A549 treated with AZD9567 at 1 μM for 4 hours (cell line): ENCODE results near the gene PNMA8B. TPM values are rescaled to one million over a fixed set of nuclear protein-coding genes. Genes with fewer than 3 reads are reported as not detected.

Source experiments
- total RNA-seq: library from RNA; stranded (reverse); fragments of 200-300 nt; extraction: Qiagen RNA extraction; gene quantifications from 5 replicates; pipeline ENCODE4 v1.2.3, GENCODE V29; 2022; ENCODE audit not compliant: insufficient read depth

Gene PNMA8B, protein sequence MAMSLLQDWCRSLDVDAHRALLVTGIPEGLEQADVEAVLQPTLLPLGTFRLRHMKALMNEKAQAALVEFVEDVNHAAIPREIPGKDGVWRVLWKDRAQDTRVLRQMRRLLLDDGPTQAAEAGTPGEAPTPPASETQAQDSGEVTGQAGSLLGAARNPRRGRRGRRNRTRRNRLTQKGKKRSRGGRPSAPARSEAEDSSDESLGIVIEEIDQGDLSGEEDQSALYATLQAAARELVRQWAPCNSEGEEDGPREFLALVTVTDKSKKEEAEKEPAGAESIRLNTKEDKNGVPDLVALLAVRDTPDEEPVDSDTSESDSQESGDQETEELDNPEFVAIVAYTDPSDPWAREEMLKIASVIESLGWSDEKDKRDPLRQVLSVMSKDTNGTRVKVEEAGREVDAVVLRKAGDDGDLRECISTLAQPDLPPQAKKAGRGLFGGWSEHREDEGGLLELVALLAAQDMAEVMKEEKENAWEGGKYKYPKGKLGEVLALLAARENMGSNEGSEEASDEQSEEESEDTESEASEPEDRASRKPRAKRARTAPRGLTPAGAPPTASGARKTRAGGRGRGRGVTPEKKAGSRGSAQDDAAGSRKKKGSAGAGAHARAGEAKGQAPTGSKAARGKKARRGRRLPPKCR
- total RNA-seq = not detected in 5 replicates

DNA sequence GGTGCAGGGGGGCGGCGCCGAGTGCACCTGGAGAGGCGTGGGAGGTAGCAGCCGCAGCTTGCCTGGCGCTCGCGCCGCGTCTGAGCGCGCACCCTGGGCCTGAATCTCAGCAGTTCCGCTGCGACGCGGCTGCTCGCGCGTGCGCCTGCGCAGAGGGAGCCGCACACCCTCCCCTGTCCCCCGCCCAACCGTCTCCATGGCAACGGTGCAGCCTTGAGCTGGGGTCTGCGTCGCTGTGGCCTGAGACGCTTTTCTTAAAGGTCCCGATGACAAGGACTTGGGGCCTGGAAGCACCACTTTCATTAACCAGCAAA lies at the start of gene PNMA8B:
TSS of gene PNMA8B (minus strand) at position 82 of the 314 bp plus-strand sequence. CDS start 402 bp downstream, outside the sequence.

DNA sequence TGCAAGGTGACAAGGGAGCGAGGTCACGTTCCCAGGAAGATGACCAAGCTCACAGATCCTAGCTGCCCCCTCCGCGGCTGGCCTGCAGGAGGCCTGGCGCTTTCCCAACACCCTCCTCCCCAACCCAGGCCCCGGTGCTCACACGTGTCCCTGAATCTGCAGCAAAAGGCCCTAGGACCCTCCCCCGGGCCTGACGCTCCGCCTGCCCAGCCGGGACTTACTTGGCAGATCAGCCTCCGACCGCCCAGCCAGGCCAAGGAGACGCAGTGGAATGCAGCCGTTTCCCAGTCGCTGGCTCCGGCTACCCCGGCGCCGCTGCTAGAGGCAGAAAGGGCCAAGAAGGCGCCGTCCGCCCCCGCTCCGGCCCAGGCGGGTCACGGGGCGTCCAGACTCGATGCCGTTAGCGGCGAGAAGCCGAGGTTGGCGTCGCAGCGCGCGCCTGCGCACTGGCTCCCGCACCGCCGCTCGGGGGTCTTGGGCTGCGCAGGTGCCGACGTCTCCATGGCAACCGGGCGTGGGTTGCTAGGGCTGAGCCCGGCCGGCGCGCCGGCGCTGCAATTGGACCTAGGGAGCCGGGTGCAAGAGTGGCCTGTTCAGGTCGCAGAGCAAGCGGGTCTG lies 24.4 kb downstream of the PNMA8B start, which contains the start of gene PNMA8A:
TSS of gene PNMA8A (minus strand) at position 448 of the 618 bp plus-strand sequence. CDS start 528 bp downstream, outside the sequence.

Other genes starting within 250 kb of the PNMA8B start
- 0.02 to 0.05 TPM (median 0.03 TPM) in 3 of 5 replicates, not detected in the others for gene HIF3A, start 198.8 kb downstream of the PNMA8B start, total RNA-seq
- 74.4 to 85.4 TPM (median 80.8 TPM) in 5 replicates for gene PPP5C, start 148.8 kb downstream of the PNMA8B start, total RNA-seq
- gene CCDC8, start 82.3 kb downstream of the PNMA8B start, total RNA-seq = not detected in 5 replicates
- not detected in 5 replicates for gene PNMA8C, start 66.9 kb downstream of the PNMA8B start, total RNA-seq
- 6.4 to 9.7 TPM (median 8.7 TPM) in 5 replicates for gene PNMA8A, start 24.3 kb downstream of the PNMA8B start, total RNA-seq
- gene CALM3, start 105.5 kb upstream of the PNMA8B start, total RNA-seq = 230 to 253 TPM (median 235 TPM) in 5 replicates
- 0.03 to 0.06 TPM in 2 of 5 replicates, not detected in the others for gene PTGIR, start 129.2 kb upstream of the PNMA8B start, total RNA-seq
- gene GNG8, start 140.3 kb upstream of the PNMA8B start, total RNA-seq = not detected in 5 replicates
- 0.30 to 0.47 TPM (median 0.37 TPM) in 4 of 5 replicates, not detected in the other for gene DACT3, start 165.3 kb upstream of the PNMA8B start, total RNA-seq
- 26.9 to 29.3 TPM (median 27.8 TPM) in 5 replicates for gene PRKD2, start 221.2 kb upstream of the PNMA8B start, total RNA-seq